Fibroblast of lung (primary cell): ENCODE measurements around the gene RCBTB1. TPM values are rescaled to one million over a fixed set of nuclear protein-coding genes. Genes with fewer than 3 reads are reported as not detected.

Source experiments
- DNase-seq, 2 donors: peaks; one replicate each; pipeline versions ENCODE4 v3.0.0 to v3.0.0-alpha.2; 2010; ENCODE audit warnings: low read depth in 2 of 2
- H2AFZ ChIP-seq: 2 replicates; pipeline ENCODE4 v1.5.1; 2012; ENCODE audit warnings: low read length, control low read depth, inconsistent platforms
- H3K27ac ChIP-seq: 2 replicates; pipeline ENCODE4 v1.5.1; 2011; ENCODE audit warnings: low read length, control low read depth; ENCODE audit not compliant: insufficient read depth
- H3K27me3 ChIP-seq: 2 replicates; pipeline ENCODE4 v1.5.1; 2011; ENCODE audit warnings: mild to moderate bottlenecking, low read length; ENCODE audit not compliant: control insufficient read depth, insufficient read depth
- H3K36me3 ChIP-seq: 2 replicates; pipeline ENCODE4 v1.5.1; 2011; ENCODE audit warnings: low read length; ENCODE audit not compliant: control insufficient read depth, insufficient read depth
- H3K4me1 ChIP-seq: 2 replicates; pipeline ENCODE4 v1.5.1; 2011; ENCODE audit warnings: low read length; ENCODE audit not compliant: control insufficient read depth, insufficient read depth; ENCODE audit errors: extremely low read depth
- H3K4me2 ChIP-seq: 2 replicates; pipeline ENCODE4 v1.5.1; 2011; ENCODE audit warnings: low read length, control low read depth; ENCODE audit not compliant: insufficient read depth; ENCODE audit errors: extremely low read depth
- H3K4me3 ChIP-seq, 4 experiments: fragments of 200-600 bp in 1 of 4; sonication (generic) in 1 of 4; replicated peaks in 1 of 4; 2 replicates each; pipeline ENCODE4 v1.5.1; 2011 to 2016; ENCODE audit warnings: low read length in 4 of 4, low read depth in 3 of 4, mild to moderate bottlenecking in 3 of 4, control low read depth in 2 of 4, inconsistent platforms in 1 of 4, mixed read lengths in 1 of 4; ENCODE audit not compliant: insufficient read depth in 1 of 4; ENCODE audit errors: control extremely low read depth in 1 of 4
- H3K79me2 ChIP-seq: 2 replicates; pipeline ENCODE4 v1.5.1; 2012; ENCODE audit warnings: mild to moderate bottlenecking, low read length, inconsistent platforms; ENCODE audit not compliant: control insufficient read depth, insufficient read depth
- H3K9ac ChIP-seq: 2 replicates; pipeline ENCODE4 v1.5.1; 2011; ENCODE audit warnings: mild to moderate bottlenecking, low read length, control low read depth; ENCODE audit not compliant: insufficient read depth
- H3K9me3 ChIP-seq: 2 replicates; pipeline ENCODE4 v1.5.1; 2012; ENCODE audit warnings: low read depth, low read length; ENCODE audit not compliant: control insufficient read depth, insufficient read depth
- H4K20me1 ChIP-seq: 2 replicates; pipeline ENCODE4 v1.5.1; 2011; ENCODE audit warnings: low read length; ENCODE audit not compliant: control insufficient read depth, insufficient read depth; ENCODE audit errors: extremely low read depth
- EZH2 ChIP-seq: IDR thresholded peaks from 2 replicates; pipeline ENCODE4 v1.5.1; 2012; ENCODE audit warnings: low read length, control low read depth, mild to moderate bottlenecking; ENCODE audit errors: missing control alignments
- polyA plus RNA-seq, 2 donors: library from polyadenylated mRNA; depleted of rRNA in 1 of 2; stranded (reverse) in 1 of 2; unstranded in 1 of 2; fragments of >200 nt; gene quantifications; 2 replicates each; pipeline ENCODE4 v1.2.1, GENCODE V29; 2011 to 2012; ENCODE audit warnings: missing spikeins in 1 of 2
- total RNA-seq: library from RNA; depleted of rRNA; stranded (reverse); fragments of >200 nt; gene quantifications from 2 replicates; pipeline ENCODE4 v1.2.1, GENCODE V29; 2014
- TF ChIP-seq, protein P1 (sequence below), 2 donors: IDR thresholded peaks in 1 of 2; conservative IDR thresholded peaks in 1 of 2; 1 replicate in 1 of 2; 2 replicates in 1 of 2; pipeline ENCODE4 v1.5.1; 2011 to 2012; ENCODE audit warnings: low read length in 2 of 2, control low read depth in 1 of 2, inconsistent platforms in 1 of 2, low read depth in 1 of 2, mild to moderate bottlenecking in 1 of 2

Gene RCBTB1
- total and polyA plus RNA-seq, 2 donors (not counting 1 experiment from before 2014, with no cell fraction given), result 22.7 to 42.6 TPM

DNA sequence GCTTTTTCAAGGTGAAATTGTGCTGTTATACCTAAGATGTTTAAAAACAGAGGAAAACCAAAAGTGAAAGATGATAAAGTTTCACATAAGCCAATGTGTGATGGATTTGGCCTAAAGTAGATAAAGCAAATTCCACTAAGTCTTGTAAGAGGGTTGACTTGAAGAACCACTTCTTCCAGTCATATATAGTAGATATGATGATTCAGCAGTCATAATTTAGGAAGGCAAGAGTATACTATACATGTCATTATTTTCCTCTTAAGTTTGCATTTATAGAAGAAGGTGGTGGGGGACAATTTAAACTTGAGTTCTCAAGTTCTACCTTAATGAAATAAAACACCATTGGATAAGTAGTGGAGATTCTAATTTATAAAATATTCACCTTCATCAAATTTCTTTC is 52.3 kb downstream of the RCBTB1 start:
- no peak for DNase-seq
- H3K79me2 ChIP-seq, result no peaks in the 10 kb centered on the region

GRCh38 chr13:49532593-49532992 is 52.8 kb downstream of the RCBTB1 start:
- Histone ChIP-seq H3K36me3 (peaks cover 2% of the 10 kb centered on the region), H2AFZ (no peak overlapping the region), H3K4me2 (no peak overlapping the region), H3K9me3 (no peaks in the 10 kb centered on the region), H3K4me1 (no peaks in the 10 kb centered on the region), H3K79me2 (no peaks in the 10 kb centered on the region), H3K4me3 (no peak overlapping the region), H3K27ac (no peak overlapping the region), H3K9ac (no peak overlapping the region), H4K20me1 (no peaks in the 10 kb centered on the region), H3K27me3 (no peaks in the 10 kb centered on the region)
- DNase-seq, result no peak
- no peak for TF ChIP-seq EZH2
- TF ChIP-seq, protein P1, sequence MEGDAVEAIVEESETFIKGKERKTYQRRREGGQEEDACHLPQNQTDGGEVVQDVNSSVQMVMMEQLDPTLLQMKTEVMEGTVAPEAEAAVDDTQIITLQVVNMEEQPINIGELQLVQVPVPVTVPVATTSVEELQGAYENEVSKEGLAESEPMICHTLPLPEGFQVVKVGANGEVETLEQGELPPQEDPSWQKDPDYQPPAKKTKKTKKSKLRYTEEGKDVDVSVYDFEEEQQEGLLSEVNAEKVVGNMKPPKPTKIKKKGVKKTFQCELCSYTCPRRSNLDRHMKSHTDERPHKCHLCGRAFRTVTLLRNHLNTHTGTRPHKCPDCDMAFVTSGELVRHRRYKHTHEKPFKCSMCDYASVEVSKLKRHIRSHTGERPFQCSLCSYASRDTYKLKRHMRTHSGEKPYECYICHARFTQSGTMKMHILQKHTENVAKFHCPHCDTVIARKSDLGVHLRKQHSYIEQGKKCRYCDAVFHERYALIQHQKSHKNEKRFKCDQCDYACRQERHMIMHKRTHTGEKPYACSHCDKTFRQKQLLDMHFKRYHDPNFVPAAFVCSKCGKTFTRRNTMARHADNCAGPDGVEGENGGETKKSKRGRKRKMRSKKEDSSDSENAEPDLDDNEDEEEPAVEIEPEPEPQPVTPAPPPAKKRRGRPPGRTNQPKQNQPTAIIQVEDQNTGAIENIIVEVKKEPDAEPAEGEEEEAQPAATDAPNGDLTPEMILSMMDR (conservative IDR thresholded peaks at IDR 0.05 in 1 of 2, IDR thresholded peaks at IDR 0.05 in 1 of 2; ENCODE audit: low read depth in 1 of 2, low read length in 2 of 2), result no peak

More for the DNA sequence above, 52.3 kb downstream of the RCBTB1 start:
- Histone ChIP-seq H2AFZ (no peak overlapping the region), H4K20me1 (no peaks in the 10 kb centered on the region), H3K27ac (no peak overlapping the region), H3K4me1 (no peaks in the 10 kb centered on the region), H3K4me3 (no peak overlapping the region), H3K9ac (no peak overlapping the region), H3K27me3 (no peaks in the 10 kb centered on the region), H3K36me3 (peaks cover 4% of the 10 kb centered on the region), H3K4me2 (no peak overlapping the region), H3K9me3 (no peaks in the 10 kb centered on the region)
- TF ChIP-seq, protein P1 (conservative IDR thresholded peaks at IDR 0.05 in 1 of 2, IDR thresholded peaks at IDR 0.05 in 1 of 2; ENCODE audit: low read depth in 1 of 2, low read length in 2 of 2), result no peak
- no peak for TF ChIP-seq EZH2

GRCh38 chr13:49530457-49530856 is 54.9 kb downstream of the RCBTB1 start:
- H3K4me1 ChIP-seq, result no peaks in the 10 kb centered on the region
- DNase-seq, result no peak
- H3K27ac ChIP-seq, result no peak overlapping the region
- H4K20me1 ChIP-seq, result no peaks in the 10 kb centered on the region
- no peaks in the 10 kb centered on the region for H3K9me3 ChIP-seq
- no peak overlapping the region for H2AFZ ChIP-seq
- H3K27me3 ChIP-seq, result no peaks in the 10 kb centered on the region
- no peaks in the 10 kb centered on the region for H3K79me2 ChIP-seq
- TF ChIP-seq, protein P1 (conservative IDR thresholded peaks at IDR 0.05 in 1 of 2, IDR thresholded peaks at IDR 0.05 in 1 of 2; ENCODE audit: low read depth in 1 of 2, low read length in 2 of 2), result no peak
- TF ChIP-seq EZH2, result no peak
- no peak overlapping the region for H3K9ac ChIP-seq
- no peak overlapping the region for H3K4me2 ChIP-seq
- peaks cover 2% of the 10 kb centered on the region for H3K36me3 ChIP-seq
- no peak overlapping the region for H3K4me3 ChIP-seq
